SH-SY5Y (cell line): ENCODE data around the gene SDR42E1.

Source experiments
- GATA2 ChIP-seq: IDR thresholded peaks from 2 replicates; pipeline ENCODE4 v1.6.1; 2011; ENCODE audit warnings: mild to moderate bottlenecking, low read depth, low read length
- GATA3 ChIP-seq: IDR thresholded peaks from 2 replicates; pipeline ENCODE4 v1.6.1; 2011; ENCODE audit warnings: low read depth, mild to moderate bottlenecking, low read length, moderate library complexity

DNA sequence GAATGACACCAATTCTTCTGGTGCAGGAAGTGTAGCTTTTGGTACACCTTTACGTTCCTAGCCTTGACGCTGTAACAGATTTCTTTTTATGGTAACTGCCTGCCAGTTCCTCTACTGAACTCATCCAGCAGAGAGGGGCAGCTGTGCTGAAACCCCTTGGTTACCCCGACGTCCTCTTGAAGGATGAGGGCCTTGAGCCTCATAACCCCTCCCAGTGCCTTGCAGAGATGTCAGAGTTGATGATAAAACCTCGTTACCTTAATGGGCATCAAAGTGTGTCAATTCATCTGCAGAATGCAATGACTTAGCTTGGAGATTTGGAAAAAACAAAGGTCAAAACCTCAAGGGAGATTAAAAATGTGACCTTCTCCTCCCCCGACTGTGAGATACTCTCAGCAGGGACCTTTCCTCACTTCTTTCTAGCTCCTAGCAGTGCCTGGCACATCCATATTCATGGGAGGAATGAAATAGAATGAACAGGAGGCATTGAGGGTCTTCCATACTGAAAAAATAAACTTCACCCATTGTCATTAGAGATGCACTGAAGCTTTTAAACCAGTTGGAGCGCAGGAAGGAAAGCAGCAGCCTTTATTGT lies 69.2 kb downstream of the SDR42E1 start:
- TF ChIP-seq GATA3 (no peak), GATA2 (no peak)
